IMR-90 (cell line): ENCODE results near the gene NKX1-1. TPM values are rescaled to one million over a fixed set of nuclear protein-coding genes. Genes with fewer than 3 reads are reported as not detected.

Source experiments
- ATAC-seq: fragments of 200-7000 bp; cut with Tn5 transposase; 2 replicates; pipeline ENCODE4 v1.9.1; 2020; ENCODE audit warnings: low read depth, mild to moderate bottlenecking, moderate library complexity
- BruUV-seq: library from RNA; stranded (reverse); fragments of 400-500 nt; replicated peaks from 2 replicates; lab custom pipeline; 2021; lab: Mats Ljungman, UMichigan
- CTCF ChIA-PET: fragments of 300-600 bp; formaldehyde crosslinking; extraction: SDS; loops from one replicate; lab custom pipeline; 2021; ENCODE audit warnings: antibody characterized with exemption; lab: Yijun Ruan, JAX
- POLR2A ChIA-PET: fragments of 300-600 bp; sonication (Branson Sonifier 250); formaldehyde crosslinking; loops from one replicate; lab custom pipeline; 2022; ENCODE audit warnings: antibody characterized with exemption; ENCODE audit not compliant: unreplicated experiment; lab: Charles Lee
- DNase-seq: peaks from one replicate; pipeline ENCODE4 v3.0.0; 2013
- H2AFZ ChIP-seq: replicated peaks from 2 replicates; pipeline ENCODE3; 2013; ENCODE audit warnings: low read length, mild to moderate bottlenecking; ENCODE audit not compliant: poor library complexity
- H2AK5ac ChIP-seq: 2 replicates; pipeline ENCODE4 v1.6.1; 2013; ENCODE audit warnings: low read depth, low read length, inconsistent platforms
- H2AK9ac ChIP-seq: replicated peaks from 2 replicates; pipeline ENCODE3; 2013; ENCODE audit warnings: mild to moderate bottlenecking, low read depth, low read length, moderate library complexity; ENCODE audit not compliant: poor library complexity
- H2BK120ac ChIP-seq: 2 replicates; pipeline ENCODE4 v1.6.1; 2013; ENCODE audit warnings: low read depth, low read length, inconsistent platforms
- H2BK15ac ChIP-seq: 3 replicates; pipeline ENCODE4 v1.6.1; 2013; ENCODE audit warnings: low read depth, low read length, inconsistent platforms
- H2BK20ac ChIP-seq: 2 replicates; pipeline ENCODE4 v1.6.1; 2013; ENCODE audit warnings: low read depth, mild to moderate bottlenecking, inconsistent platforms, low read length, moderate library complexity
- H2BK5ac ChIP-seq: 2 replicates; pipeline ENCODE4 v1.6.1; 2013; ENCODE audit warnings: mild to moderate bottlenecking, low read depth, low read length, inconsistent platforms; ENCODE audit not compliant: poor library complexity, severe bottlenecking
- H3K14ac ChIP-seq: replicated peaks from 2 replicates; pipeline ENCODE4 v1.6.1; 2013; ENCODE audit warnings: low read depth, low read length, inconsistent platforms
- H3K18ac ChIP-seq: 2 replicates; pipeline ENCODE4 v1.6.1; 2013; ENCODE audit warnings: low read depth, low read length, control low read depth
- H3K23ac ChIP-seq: 2 replicates; pipeline ENCODE4 v1.6.1; 2013; ENCODE audit warnings: low read depth, low read length, inconsistent platforms
- H3K27ac ChIP-seq: 2 replicates; pipeline ENCODE4 v1.5.1; 2013; ENCODE audit warnings: mild to moderate bottlenecking, control low read depth, low read length; ENCODE audit not compliant: insufficient read depth
- H3K27me3 ChIP-seq: 2 replicates; pipeline ENCODE4 v1.6.1; 2013; ENCODE audit warnings: low read length; ENCODE audit not compliant: control insufficient read depth, insufficient read depth
- H3K36me3 ChIP-seq: 2 replicates; pipeline ENCODE4 v1.6.1; 2013; ENCODE audit warnings: low read length, mixed read lengths; ENCODE audit not compliant: control insufficient read depth, insufficient read depth
- H3K4ac ChIP-seq: 2 replicates; pipeline ENCODE4 v1.6.1; 2013; ENCODE audit warnings: low read depth, low read length, inconsistent platforms
- H3K4me1 ChIP-seq: 2 replicates; pipeline ENCODE4 v1.6.1; 2013; ENCODE audit warnings: low read length, mixed read lengths; ENCODE audit not compliant: control insufficient read depth, insufficient read depth
- H3K4me2 ChIP-seq: 2 replicates; pipeline ENCODE4 v1.6.1; 2013; ENCODE audit warnings: low read depth, mild to moderate bottlenecking, control low read depth, low read length, moderate library complexity
- H3K4me3 ChIP-seq: 2 replicates; pipeline ENCODE4 v1.5.1; 2013; ENCODE audit warnings: low read depth, mild to moderate bottlenecking, control low read depth, low read length, moderate library complexity; ENCODE audit not compliant: insufficient read depth
- H3K56ac ChIP-seq: 2 replicates; pipeline ENCODE4 v1.6.1; 2013; ENCODE audit warnings: low read length, inconsistent platforms; ENCODE audit not compliant: insufficient read depth; ENCODE audit errors: extremely low read depth
- H3K79me1 ChIP-seq, 2 experiments: 2 replicates each; pipeline ENCODE4 v1.6.1; 2013; ENCODE audit warnings: low read length in 2 of 2, inconsistent platforms in 1 of 2, low read depth in 1 of 2
- H3K9ac ChIP-seq: 2 replicates; pipeline ENCODE4 v1.6.1; 2013; ENCODE audit warnings: low read depth, low read length, control low read depth
- H3K9me1 ChIP-seq: 2 replicates; pipeline ENCODE4 v1.6.1; 2013; ENCODE audit warnings: low read length, inconsistent platforms; ENCODE audit not compliant: insufficient read depth
- H3K9me3 ChIP-seq: 2 replicates; pipeline ENCODE4 v1.6.1; 2013; ENCODE audit warnings: low read length; ENCODE audit not compliant: control insufficient read depth, insufficient read depth
- H4K20me1 ChIP-seq: 2 replicates; pipeline ENCODE4 v1.6.1; 2013; ENCODE audit warnings: low read length, inconsistent platforms; ENCODE audit not compliant: insufficient read depth
- H4K5ac ChIP-seq: 2 replicates; pipeline ENCODE4 v1.6.1; 2013; ENCODE audit warnings: mild to moderate bottlenecking, low read depth, low read length, control low read depth
- H4K8ac ChIP-seq, 2 experiments: 2 replicates each; pipeline ENCODE4 v1.6.1; 2013; ENCODE audit warnings: low read depth in 2 of 2, low read length in 2 of 2, control low read depth in 1 of 2, inconsistent platforms in 1 of 2
- H4K91ac ChIP-seq: 2 replicates; pipeline ENCODE4 v1.6.1; 2013; ENCODE audit warnings: low read depth, low read length, inconsistent platforms; ENCODE audit not compliant: insufficient read depth
- CEBPB ChIP-seq: IDR thresholded peaks from 2 replicates; pipeline ENCODE4 v1.6.1; 2012; ENCODE audit warnings: low read depth, low read length, improper control_type of control experiment
- CHD1 ChIP-seq: IDR thresholded peaks from 2 replicates; pipeline ENCODE4 v1.6.1; 2012; ENCODE audit warnings: low read depth, low read length, improper control_type of control experiment
- CTCF ChIP-seq: conservative IDR thresholded peaks from 2 replicates; pipeline ENCODE4 v1.5.1; 2012; ENCODE audit warnings: mild to moderate bottlenecking, low read depth, low read length, improper control_type of control experiment
- ELK1 ChIP-seq: fragments of 150-350 bp; IDR thresholded peaks from 2 replicates; pipeline ENCODE4 v1.6.1; 2016; ENCODE audit warnings: low read depth, mild to moderate bottlenecking, low read length, moderate library complexity, borderline replicate concordance
- FOS ChIP-seq: fragments of 150-350 bp; IDR thresholded peaks from 2 replicates; pipeline ENCODE4 v1.6.1; 2016; ENCODE audit warnings: low read depth, low read length
- MAFK ChIP-seq: IDR thresholded peaks from 2 replicates; pipeline ENCODE4 v1.6.1; 2012; ENCODE audit warnings: low read depth, low read length, improper control_type of control experiment
- MAZ ChIP-seq: IDR thresholded peaks from 2 replicates; pipeline ENCODE4 v1.6.1; 2012; ENCODE audit warnings: low read depth, mild to moderate bottlenecking, low read length, improper control_type of control experiment, moderate library complexity, borderline replicate concordance
- MXI1 ChIP-seq: IDR thresholded peaks from 2 replicates; pipeline ENCODE4 v1.6.1; 2012; ENCODE audit warnings: low read depth, mild to moderate bottlenecking, low read length, moderate library complexity, borderline replicate concordance
- NFE2L2 ChIP-seq: fragments of 150-350 bp; IDR thresholded peaks from 2 replicates; pipeline ENCODE4 v1.6.1; 2016; ENCODE audit warnings: low read depth, mild to moderate bottlenecking, low read length
- POLR2A ChIP-seq: IDR thresholded peaks from 2 replicates; pipeline ENCODE4 v1.6.1; 2012; ENCODE audit warnings: mild to moderate bottlenecking, low read depth, low read length
- RAD21 ChIP-seq: IDR thresholded peaks from 2 replicates; pipeline ENCODE4 v1.6.1; 2012; ENCODE audit warnings: low read length, improper control_type of control experiment
- RCOR1 ChIP-seq: IDR thresholded peaks from 2 replicates; pipeline ENCODE4 v1.6.1; 2012; ENCODE audit warnings: mild to moderate bottlenecking, low read length, improper control_type of control experiment; ENCODE audit not compliant: insufficient replicate concordance
- RFX5 ChIP-seq: IDR thresholded peaks from 2 replicates; pipeline ENCODE4 v1.8.0; 2012; ENCODE audit warnings: low read depth, mild to moderate bottlenecking, low read length, moderate library complexity
- SMC3 ChIP-seq: fragments of 150-350 bp; IDR thresholded peaks from 2 replicates; pipeline ENCODE4 v1.6.1; 2016; ENCODE audit warnings: low read depth, mild to moderate bottlenecking, antibody characterized with exemption, low read length, moderate library complexity
- WGBS, 2 experiments: methylation state at CpG; one replicate each; pipeline versions ENCODE4 v1.1.5 to v1.1.7; 2013; ENCODE audit warnings: missing lambda C conversion rate in 2 of 2; ENCODE audit not compliant: insufficient read length in 1 of 2; ENCODE audit errors: extremely low coverage in 2 of 2; 5-methylcytosine and 5-hydroxymethylcytosine counted together
- dilution Hi-C: fragments of 300-500 bp; cut with HindIII; formaldehyde crosslinking; loops from one replicate; pipeline ENCODE4 v1.14.3; 2018; ENCODE audit warnings: low sequenced_read_pairs; ENCODE audit not compliant: unreplicated experiment
- in situ Hi-C: fragments of 300-500 bp; cut with MboI; formaldehyde crosslinking; loops from 3 replicates; pipeline ENCODE4 v1.14.3; 2019; ENCODE audit warnings: low sequenced_read_pairs, inconsistent platforms, mixed read lengths
- intact Hi-C: fragments of 100-400 bp; cut with micrococcal nuclease; formaldehyde crosslinking; loops from 2 replicates; pipeline ENCODE4 v1.10.0; 2022
- polyA plus RNA-seq, 3 experiments: library from polyadenylated mRNA; depleted of rRNA; stranded (reverse); fragments of >200 nt; gene quantifications; 2 replicates each; pipeline ENCODE4 v1.2.3, GENCODE V29; 2012; ENCODE audit warnings: low replicate concordance in 1 of 3
- total RNA-seq: library from RNA; depleted of rRNA; stranded (reverse); fragments of >200 nt; gene quantifications from 2 replicates; pipeline ENCODE4 v1.2.3, GENCODE V29; 2012
- TF ChIP-seq, protein P1 (sequence below): fragments of 150-350 bp; IDR thresholded peaks from 2 replicates; pipeline ENCODE4 v1.6.1; 2017; ENCODE audit warnings: mild to moderate bottlenecking, antibody characterized with exemption, low read length, low read depth

The NKX1-1 gene
- total and polyA plus RNA-seq, 2 of the 4 experiments (the other 2 are of a cell fraction) = not detected

GRCh38 chr4:1367230-1367935, 38.9 kb downstream of the NKX1-1 start:
- H3K4me2 ChIP-seq = no peak overlapping the region
- no peak overlapping the region for H3K4me3 ChIP-seq
- H2AK9ac ChIP-seq = no peak overlapping the region
- no peak overlapping the region for H2BK5ac ChIP-seq
- no peak overlapping the region for H4K91ac ChIP-seq
- H3K9ac ChIP-seq = no peak overlapping the region
- intact Hi-C loops = loop anchor here (10.0 kb wide), 1 partner anchor 357 kb away; the partner anchor contains the start of genes TACC3 and TMEM129
- in situ Hi-C loops = no loop called here
- H4K8ac ChIP-seq = no peak overlapping the region
- H3K4me1 ChIP-seq = no peaks in the 10 kb centered on the region
- H4K5ac ChIP-seq = no peak overlapping the region
- dilution Hi-C loops = no loop called here
- no peaks in the 10 kb centered on the region for H3K9me3 ChIP-seq
- no peak overlapping the region for H3K4ac ChIP-seq
- CTCF ChIA-PET = interaction anchor here (0.9 kb wide), 1 partner anchor 11 kb away, joined by 3 read pairs; no protein-coding TSS in a partner anchor
- H3K23ac ChIP-seq = no peak overlapping the region
- BruUV-seq = no TSS peak
- H2AK5ac ChIP-seq = no peak overlapping the region
- WGBS, 2 experiments = 97% methylated on average over 12 of the region's 17 CpGs; no CpG with 5 or more reads in 1 of the 2 experiments
- no peak overlapping the region for H3K56ac ChIP-seq
- H2BK20ac ChIP-seq = no peak overlapping the region
- no peak overlapping the region for H3K27ac ChIP-seq
- H3K9me1 ChIP-seq = no peaks in the 10 kb centered on the region; the same call in 1 of the 2 replicates
- H2BK120ac ChIP-seq = no peak overlapping the region
- ATAC-seq (no peak), DNase-seq (no peak)
- no peaks in the 10 kb centered on the region for H3K79me1 ChIP-seq
- H4K20me1 ChIP-seq = no peaks in the 10 kb centered on the region
- H3K27me3 ChIP-seq = no peaks in the 10 kb centered on the region
- no peak overlapping the region for H3K18ac ChIP-seq
- POLR2A ChIA-PET = no interaction called here
- no peak overlapping the region for H2AFZ ChIP-seq
- peaks cover 18% of the 10 kb centered on the region for H3K36me3 ChIP-seq
- no peak overlapping the region for H2BK15ac ChIP-seq
- H3K14ac ChIP-seq = no peak overlapping the region
- TF ChIP-seq CHD1 (no peak), CEBPB (no peak), NFE2L2 (no peak), MAZ (no peak), RCOR1 (no peak), POLR2A (no peak), CTCF (no peak), SMC3 (no peak), ELK1 (no peak), MXI1 (no peak), MAFK (no peak), FOS (no peak), RFX5 (no peak), RAD21 (no peak)
- TF ChIP-seq, protein P1, sequence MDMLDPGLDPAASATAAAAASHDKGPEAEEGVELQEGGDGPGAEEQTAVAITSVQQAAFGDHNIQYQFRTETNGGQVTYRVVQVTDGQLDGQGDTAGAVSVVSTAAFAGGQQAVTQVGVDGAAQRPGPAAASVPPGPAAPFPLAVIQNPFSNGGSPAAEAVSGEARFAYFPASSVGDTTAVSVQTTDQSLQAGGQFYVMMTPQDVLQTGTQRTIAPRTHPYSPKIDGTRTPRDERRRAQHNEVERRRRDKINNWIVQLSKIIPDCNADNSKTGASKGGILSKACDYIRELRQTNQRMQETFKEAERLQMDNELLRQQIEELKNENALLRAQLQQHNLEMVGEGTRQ = no peak
